ENCODE measurements around the gene EXOC6B.

GRCh38 chr2:72141881-72142451, 683.9 kb downstream of the EXOC6B start:
- TF ChIP-seq CTCF (IDR thresholded peaks at IDR 0.05 in 4 of 5, conservative IDR thresholded peaks at IDR 0.05 in 1 of 5) = no peak
- TF ChIP-seq POLR2A (IDR thresholded peaks at IDR 0.05) = no peak

Measured in gastrocnemius medialis (tissue), 4 donors.